Testis (tissue), 2 donors: ENCODE measurements around the gene FAM53A.

ENCODE experiments used
- POLR2A ChIP-seq: fragments of 450-650 bp; IDR thresholded peaks from one replicate; pipeline ENCODE4 v1.6.1; 2017; ENCODE audit warnings: antibody characterized with exemption, mild to moderate bottlenecking, moderate library complexity
- TF ChIP-seq, protein P1 (sequence below), 3 experiments: fragments of 450-650 bp in 2 of 3; fragments of 200-600 bp in 1 of 3; sonication (generic) in 1 of 3; IDR thresholded peaks; one replicate each; pipeline ENCODE4 v1.5.1; 2016 to 2019; ENCODE audit warnings: antibody characterized with exemption in 3 of 3, mild to moderate bottlenecking in 2 of 3, moderate library complexity in 1 of 3

DNA sequence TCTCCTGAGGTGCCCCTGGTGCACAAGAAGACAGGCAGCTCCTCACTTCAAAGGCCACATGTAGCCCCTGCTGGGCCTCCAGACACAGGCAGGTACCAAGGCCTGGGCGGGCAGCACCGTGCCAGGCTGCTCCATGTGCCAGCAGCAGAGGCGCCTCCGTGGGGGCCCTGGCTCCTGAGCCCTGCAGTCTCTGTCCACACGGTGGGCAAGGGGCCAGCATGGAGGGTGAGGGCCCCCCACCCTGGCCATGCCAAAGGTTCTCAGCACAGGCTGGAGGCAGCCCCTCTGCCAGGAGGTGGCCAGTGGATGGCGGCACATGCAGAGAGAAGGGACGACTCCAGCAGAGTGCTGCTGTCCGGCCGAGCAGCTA is 72.6 kb downstream of the FAM53A start:
- TF ChIP-seq, protein P1, sequence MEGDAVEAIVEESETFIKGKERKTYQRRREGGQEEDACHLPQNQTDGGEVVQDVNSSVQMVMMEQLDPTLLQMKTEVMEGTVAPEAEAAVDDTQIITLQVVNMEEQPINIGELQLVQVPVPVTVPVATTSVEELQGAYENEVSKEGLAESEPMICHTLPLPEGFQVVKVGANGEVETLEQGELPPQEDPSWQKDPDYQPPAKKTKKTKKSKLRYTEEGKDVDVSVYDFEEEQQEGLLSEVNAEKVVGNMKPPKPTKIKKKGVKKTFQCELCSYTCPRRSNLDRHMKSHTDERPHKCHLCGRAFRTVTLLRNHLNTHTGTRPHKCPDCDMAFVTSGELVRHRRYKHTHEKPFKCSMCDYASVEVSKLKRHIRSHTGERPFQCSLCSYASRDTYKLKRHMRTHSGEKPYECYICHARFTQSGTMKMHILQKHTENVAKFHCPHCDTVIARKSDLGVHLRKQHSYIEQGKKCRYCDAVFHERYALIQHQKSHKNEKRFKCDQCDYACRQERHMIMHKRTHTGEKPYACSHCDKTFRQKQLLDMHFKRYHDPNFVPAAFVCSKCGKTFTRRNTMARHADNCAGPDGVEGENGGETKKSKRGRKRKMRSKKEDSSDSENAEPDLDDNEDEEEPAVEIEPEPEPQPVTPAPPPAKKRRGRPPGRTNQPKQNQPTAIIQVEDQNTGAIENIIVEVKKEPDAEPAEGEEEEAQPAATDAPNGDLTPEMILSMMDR (IDR thresholded peaks at IDR 0.05), result no peak
- TF ChIP-seq POLR2A, result no peak
